Measurements from ENCODE around the gene OR13A1. TPM values are rescaled to one million over a fixed set of nuclear protein-coding genes. Genes with fewer than 3 reads are reported as not detected.

Gene OR13A1
- total RNA-seq, 1 experiment from 2014 or later: not detected

Other genes starting within 250 kb of the OR13A1 start
- not detected in 2 replicates for gene ALOX5, start 58.6 kb upstream of the OR13A1 start, total RNA-seq (2014; rRNA removed; shearing (Covaris generic))

Data from NCI-H460 (cell line).